H9 (cell line): Measurements from ENCODE around the gene SYT7. TPM values are rescaled to one million over a fixed set of nuclear protein-coding genes. Genes with fewer than 3 reads are reported as not detected.

Source experiments
- DNase-seq: peaks from one replicate; pipeline ENCODE4 v3.0.0-alpha.2; 2017
- H2AFZ ChIP-seq: one replicate; pipeline ENCODE4 v1.6.1; 2013; ENCODE audit warnings: mild to moderate bottlenecking, low read length, control low read depth, moderate library complexity
- H2AK5ac ChIP-seq: 2 replicates; pipeline ENCODE4 v1.6.1; 2013; ENCODE audit warnings: low read length, control low read depth, mixed read lengths; ENCODE audit not compliant: insufficient read length
- H2BK120ac ChIP-seq: one replicate; pipeline ENCODE4 v1.6.1; 2013; ENCODE audit warnings: low read depth, mild to moderate bottlenecking, low read length, control low read depth, inconsistent platforms; ENCODE audit not compliant: poor library complexity, severe bottlenecking
- H2BK12ac ChIP-seq: 2 replicates; pipeline ENCODE4 v1.6.1; 2013; ENCODE audit warnings: low read length, control low read depth, mixed read lengths, low read depth; ENCODE audit not compliant: insufficient read length
- H2BK15ac ChIP-seq: 2 replicates; pipeline ENCODE4 v1.6.1; 2013; ENCODE audit warnings: low read depth, low read length, control low read depth
- H2BK20ac ChIP-seq: one replicate; pipeline ENCODE4 v1.6.1; 2013; ENCODE audit warnings: low read depth, mild to moderate bottlenecking, low read length, control low read depth, inconsistent platforms; ENCODE audit not compliant: poor library complexity, severe bottlenecking
- H2BK5ac ChIP-seq: 2 replicates; pipeline ENCODE4 v1.6.1; 2013; ENCODE audit warnings: low read length, control low read depth, mixed read lengths; ENCODE audit not compliant: insufficient read length
- H3K14ac ChIP-seq: 2 replicates; pipeline ENCODE4 v1.6.1; 2013; ENCODE audit warnings: low read length, control low read depth; ENCODE audit not compliant: insufficient read depth
- H3K18ac ChIP-seq: 2 replicates; pipeline ENCODE4 v1.6.1; 2013; ENCODE audit warnings: low read depth, mild to moderate bottlenecking, mixed read lengths, low read length, control low read depth; ENCODE audit not compliant: insufficient read length
- H3K23ac ChIP-seq: 2 replicates; pipeline ENCODE4 v1.6.1; 2013; ENCODE audit warnings: low read length, control low read depth, mixed read lengths, low read depth; ENCODE audit not compliant: insufficient read length
- H3K23me2 ChIP-seq: 2 replicates; pipeline ENCODE4 v1.6.1; 2013; ENCODE audit warnings: low read depth, mild to moderate bottlenecking, mixed read lengths, low read length, control low read depth; ENCODE audit not compliant: insufficient read length, poor library complexity, severe bottlenecking
- H3K27ac ChIP-seq: 2 replicates; pipeline ENCODE4 v1.5.1; 2013; ENCODE audit warnings: low read length, control low read depth, mixed read lengths, low read depth; ENCODE audit not compliant: insufficient read length
- H3K27me3 ChIP-seq: 2 replicates; pipeline ENCODE4 v1.6.1; 2013; ENCODE audit warnings: low read length, control low read depth, inconsistent platforms; ENCODE audit not compliant: insufficient read depth
- H3K4ac ChIP-seq: 2 replicates; pipeline ENCODE4 v1.6.1; 2013; ENCODE audit warnings: low read depth, mild to moderate bottlenecking, control low read depth, inconsistent platforms, low read length, moderate library complexity
- H3K4me1 ChIP-seq: 2 replicates; pipeline ENCODE4 v1.6.1; 2013; ENCODE audit warnings: low read length, control low read depth, inconsistent platforms; ENCODE audit not compliant: insufficient read depth
- H3K4me2 ChIP-seq: 2 replicates; pipeline ENCODE4 v1.6.1; 2013; ENCODE audit warnings: low read length, control low read depth, mixed read lengths; ENCODE audit not compliant: insufficient read length, insufficient read depth
- H3K56ac ChIP-seq: 2 replicates; pipeline ENCODE4 v1.6.1; 2013; ENCODE audit warnings: low read depth, mild to moderate bottlenecking, mixed read lengths, low read length, control low read depth; ENCODE audit not compliant: insufficient read length
- H3K79me1 ChIP-seq: 2 replicates; pipeline ENCODE4 v1.6.1; 2013; ENCODE audit warnings: low read depth, mild to moderate bottlenecking, moderate library complexity, low read length, control low read depth, inconsistent platforms; ENCODE audit not compliant: insufficient read depth, poor library complexity, severe bottlenecking
- H3K79me2 ChIP-seq: 2 replicates; pipeline ENCODE4 v1.6.1; 2013; ENCODE audit warnings: low read length, control low read depth, inconsistent platforms; ENCODE audit not compliant: insufficient read depth
- H3K9ac ChIP-seq: 2 replicates; pipeline ENCODE4 v1.6.1; 2013; ENCODE audit warnings: low read length, control low read depth, mixed read lengths; ENCODE audit not compliant: insufficient read length; ENCODE audit errors: extremely low read depth
- H3K9me3 ChIP-seq: one replicate; pipeline ENCODE4 v1.6.1; 2013; ENCODE audit warnings: low read depth, low read length, inconsistent platforms; ENCODE audit not compliant: control insufficient read depth
- H3T11ph ChIP-seq: one replicate; pipeline ENCODE4 v1.6.1; 2013; ENCODE audit warnings: mild to moderate bottlenecking, low read length, control low read depth, inconsistent platforms
- H4K20me1 ChIP-seq: one replicate; pipeline ENCODE4 v1.6.1; 2013; ENCODE audit not compliant: control insufficient read depth, insufficient read length, insufficient read depth
- H4K5ac ChIP-seq: 2 replicates; pipeline ENCODE4 v1.6.1; 2013; ENCODE audit warnings: low read depth, mild to moderate bottlenecking, mixed read lengths, low read length, control low read depth; ENCODE audit not compliant: insufficient read length
- H4K8ac ChIP-seq: replicated peaks from 2 replicates; pipeline ENCODE4 v1.6.1; 2013; ENCODE audit warnings: low read length, control low read depth, mixed read lengths, low read depth; ENCODE audit not compliant: insufficient read length
- H4K91ac ChIP-seq: 2 replicates; pipeline ENCODE4 v1.6.1; 2013; ENCODE audit warnings: low read depth, mild to moderate bottlenecking, moderate library complexity, mixed read lengths, low read length, control low read depth; ENCODE audit not compliant: insufficient read length
- H3K27ac Mint-ChIP-seq, 3 experiments: 2 replicates in 2 of 3; 3 replicates in 1 of 3; pipeline ENCODE4 v1.8.0; 2020 to 2021; ENCODE audit warnings: mixed read lengths in 3 of 3, mild to moderate bottlenecking in 1 of 3, moderate library complexity in 1 of 3
- H3K27me3 Mint-ChIP-seq: 2 replicates; pipeline ENCODE4 v1.8.0; 2021; ENCODE audit warnings: low read depth, mild to moderate bottlenecking, moderate library complexity, mixed read lengths
- H3K36me3 Mint-ChIP-seq, 3 experiments: 2 replicates in 2 of 3; 3 replicates in 1 of 3; pipeline ENCODE4 v1.8.0; 2020 to 2021; ENCODE audit warnings: low read depth in 3 of 3, mixed read lengths in 3 of 3; ENCODE audit not compliant: insufficient read depth in 1 of 3
- H3K4me1 Mint-ChIP-seq, 2 experiments: 2 replicates each; pipeline ENCODE4 v1.8.0; 2020; ENCODE audit warnings: mixed read lengths in 2 of 2
- H3K4me3 Mint-ChIP-seq, 2 experiments: 2 replicates in 1 of 2; 3 replicates in 1 of 2; pipeline ENCODE4 v1.8.0; 2020 to 2021; ENCODE audit warnings: mild to moderate bottlenecking in 2 of 2, mixed read lengths in 2 of 2, moderate library complexity in 1 of 2
- H3K9me3 Mint-ChIP-seq, 2 experiments: 2 replicates in 1 of 2; 3 replicates in 1 of 2; pipeline ENCODE4 v1.8.0; 2020; ENCODE audit warnings: mild to moderate bottlenecking in 2 of 2, mixed read lengths in 2 of 2, moderate library complexity in 1 of 2
- WGBS: extraction: QIAGEN DNeasy Blood & Tissue Kit; methylation state at CpG from one replicate; pipeline ENCODE4 v1.1.7; 2013; ENCODE audit warnings: missing lambda C conversion rate, low lambda C conversion rate, mixed read lengths; ENCODE audit not compliant: insufficient read length; ENCODE audit errors: extremely low coverage; 5-methylcytosine and 5-hydroxymethylcytosine counted together
- total RNA-seq: library from RNA; stranded (reverse); gene quantifications from 2 replicates; pipeline ENCODE4 v1.2.1, GENCODE V29; 2021
- TF ChIP-seq, protein P1 (sequence below): fragments of 200-600 bp; sonication (generic); conservative IDR thresholded peaks from 3 replicates; pipeline ENCODE4 v1.8.0; 2021; ENCODE audit warnings: antibody characterized with exemption, mild to moderate bottlenecking

Gene SYT7
- total RNA-seq, 1 experiment from 2014 or later: 8.8 TPM

DNA sequence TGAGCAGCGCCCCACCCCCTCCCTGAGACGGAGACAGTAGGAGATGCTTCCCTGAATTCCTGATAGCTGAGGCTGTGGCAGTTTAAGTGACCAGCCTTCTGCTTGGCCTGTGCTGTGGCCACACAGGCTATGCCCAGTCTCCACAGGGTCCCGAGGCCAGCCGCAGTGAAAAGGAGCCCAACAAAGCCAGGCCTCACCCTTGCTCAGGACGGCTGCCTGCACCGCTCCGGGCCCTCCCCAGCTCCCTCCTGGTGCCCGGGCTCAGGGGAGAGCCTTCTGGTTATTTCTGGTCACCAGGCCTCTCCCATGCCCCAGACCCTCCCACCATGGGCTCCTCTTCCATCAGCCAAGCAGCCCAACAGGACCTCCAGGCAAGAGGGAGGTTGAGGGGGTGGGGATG, 43.5 kb downstream of the SYT7 start:
- Histone ChIP-seq H4K8ac (no peak overlapping the region), H3K18ac (no peak overlapping the region), H3K9me3 (no peaks in the 10 kb centered on the region), H4K91ac (no peak overlapping the region), H4K5ac (no peak overlapping the region), H2AFZ (no peak overlapping the region), H2BK15ac (no peak overlapping the region), H3K27ac (no peak overlapping the region), H2BK12ac (no peak overlapping the region), H3K27me3 (no peaks in the 10 kb centered on the region), H2AK5ac (no peak overlapping the region), H2BK120ac (no peak overlapping the region), H3K23me2 (peaks cover 3% of the 10 kb centered on the region), H4K20me1 (no peaks in the 10 kb centered on the region), H3K4me2 (no peak overlapping the region), H3K56ac (no peak overlapping the region), H3K9ac (no peak overlapping the region), H3T11ph (no peak overlapping the region), H3K4me1 (peaks cover 9% of the 10 kb centered on the region), H3K4ac (no peak overlapping the region), H3K14ac (no peak overlapping the region), H3K79me2 (no peaks in the 10 kb centered on the region), H3K79me1 (no peaks in the 10 kb centered on the region), H2BK20ac (no peak overlapping the region), H3K23ac (no peak overlapping the region), H2BK5ac (no peak overlapping the region)
- TF ChIP-seq, protein P1, sequence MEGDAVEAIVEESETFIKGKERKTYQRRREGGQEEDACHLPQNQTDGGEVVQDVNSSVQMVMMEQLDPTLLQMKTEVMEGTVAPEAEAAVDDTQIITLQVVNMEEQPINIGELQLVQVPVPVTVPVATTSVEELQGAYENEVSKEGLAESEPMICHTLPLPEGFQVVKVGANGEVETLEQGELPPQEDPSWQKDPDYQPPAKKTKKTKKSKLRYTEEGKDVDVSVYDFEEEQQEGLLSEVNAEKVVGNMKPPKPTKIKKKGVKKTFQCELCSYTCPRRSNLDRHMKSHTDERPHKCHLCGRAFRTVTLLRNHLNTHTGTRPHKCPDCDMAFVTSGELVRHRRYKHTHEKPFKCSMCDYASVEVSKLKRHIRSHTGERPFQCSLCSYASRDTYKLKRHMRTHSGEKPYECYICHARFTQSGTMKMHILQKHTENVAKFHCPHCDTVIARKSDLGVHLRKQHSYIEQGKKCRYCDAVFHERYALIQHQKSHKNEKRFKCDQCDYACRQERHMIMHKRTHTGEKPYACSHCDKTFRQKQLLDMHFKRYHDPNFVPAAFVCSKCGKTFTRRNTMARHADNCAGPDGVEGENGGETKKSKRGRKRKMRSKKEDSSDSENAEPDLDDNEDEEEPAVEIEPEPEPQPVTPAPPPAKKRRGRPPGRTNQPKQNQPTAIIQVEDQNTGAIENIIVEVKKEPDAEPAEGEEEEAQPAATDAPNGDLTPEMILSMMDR: no peak
- Mint-ChIP-seq H3K27me3 (peaks cover 8% of the 10 kb centered on the region), H3K36me3 (peaks cover 0 to 4% (median 0%) of the 10 kb centered on the region in 3 experiments; a peak in 1 of 7 replicates), H3K27ac (no peak overlapping the region), H3K4me3 (no peak overlapping the region), H3K9me3 (no peaks in the 10 kb centered on the region), H3K4me1 (peaks cover 34 to 42% of the 10 kb centered on the region in 2 experiments)
- no peak for DNase-seq
- WGBS: no CpG with 5 or more reads among the region's 8 CpGs
